Measurements from ENCODE around the gene GMPS. TPM values are rescaled to one million over a fixed set of nuclear protein-coding genes. Genes with fewer than 3 reads are reported as not detected.

The GMPS gene
- total and polyA plus RNA-seq, 2 of the 8 experiments (the other 6 are each of a cell fraction or from before 2014, with no cell fraction given) = 57.7 to 175 TPM

GRCh38 chr3:155889212-155889611 is 18.8 kb downstream of the GMPS start:
- Histone ChIP-seq H3K27ac (ENCODE audit: low read depth, low read length) (no peak overlapping the region), H3K4me2 (ENCODE audit: insufficient read depth in 1 of 2, low read depth in 2 of 2, low read length in 2 of 2) (no peak overlapping the region), H3K18ac (ENCODE audit: extremely low read depth, low read length) (no peak overlapping the region), H3K4me1 (replicated peaks in 1 of 4; ENCODE audit: control insufficient read depth in 3 of 4, insufficient read depth in 4 of 4, low read length in 3 of 4) (no peaks in the 10 kb centered on the region), H3K9ac (replicated peaks in 1 of 4; ENCODE audit: extremely low read depth in 1 of 4, low read depth in 3 of 4, low read length in 3 of 4) (no peak overlapping the region), H4K91ac (replicated peaks; ENCODE audit: insufficient read length, low read length) (no peak overlapping the region), H2BK15ac (ENCODE audit: low read length) (no peak overlapping the region), H2BK20ac (ENCODE audit: low read length) (no peak overlapping the region), H2BK5ac (ENCODE audit: low read depth, low read length) (no peak overlapping the region), H3K9me3 (ENCODE audit: insufficient read depth in 2 of 2, low read depth in 1 of 2, low read length in 1 of 2) (no peaks in the 10 kb centered on the region), H3K79me1 (ENCODE audit: low read depth, low read length) (0 out of 2 replicates have a peak, but pooled peaks cover 2% of the 10 kb centered on the region), H3K23ac (ENCODE audit: insufficient read length) (no peak overlapping the region), H2AFZ (ENCODE audit: low read length) (no peak overlapping the region), H3K4ac (replicated peaks; ENCODE audit: insufficient read length, low read depth, low read length) (no peak overlapping the region), H3K14ac (ENCODE audit: insufficient read length) (no peak overlapping the region), H3K23me2 (ENCODE audit: low read depth, low read length) (no peaks in the 10 kb centered on the region), H4K8ac (ENCODE audit: extremely low read depth, insufficient read depth, low read length) (no peak overlapping the region), H4K5ac (ENCODE audit: insufficient read length, low read depth, low read length) (no peak overlapping the region), H3K79me2 (ENCODE audit: control insufficient read depth in 1 of 2, insufficient read depth in 2 of 2, low read length in 2 of 2) (peaks cover 6 to 89% of the 10 kb centered on the region in 2 experiments), H3K4me3 (ENCODE audit: extremely low read depth in 1 of 4, insufficient read depth in 2 of 4, low read depth in 3 of 4, low read length in 4 of 4) (no peak overlapping the region), H3K36me3 (ENCODE audit: control insufficient read depth in 2 of 4, insufficient read depth in 4 of 4, low read length in 3 of 4) (peaks cover 0 to 10% (median 5%) of the 10 kb centered on the region in 4 experiments; a peak in 4 of 8 replicates), H2BK12ac (ENCODE audit: low read depth, low read length) (no peak overlapping the region), H3K56ac (replicated peaks; ENCODE audit: insufficient read length, low read depth, low read length) (no peak overlapping the region), H4K20me1 (replicated peaks in 1 of 2; ENCODE audit: control insufficient read depth in 1 of 2, insufficient read depth in 2 of 2, low read length in 2 of 2) (peaks cover 8% of the 10 kb centered on the region in 2 experiments), H2AK5ac (ENCODE audit: low read depth, low read length) (no peak overlapping the region), H2BK120ac (replicated peaks; ENCODE audit: low read depth, low read length) (no peak overlapping the region), H3K27me3 (replicated peaks in 1 of 4; ENCODE audit: control insufficient read depth in 3 of 4, extremely low read depth in 1 of 4, insufficient read depth in 3 of 4, low read length in 3 of 4) (no peaks in the 10 kb centered on the region)
- ChIA-PET POLR2A (ENCODE audit: partially characterized antibody) (no interaction called here), CTCF (ENCODE audit: partially characterized antibody) (no interaction called here)
- TF ChIP-seq POU5F1 (IDR thresholded peaks at IDR 0.05; ENCODE audit: low read depth, low read length) = no peak
- no peak for TF ChIP-seq HDAC2 (IDR thresholded peaks at IDR 0.05; ENCODE audit: borderline replicate concordance in 1 of 2, low read depth in 2 of 2, low read length in 2 of 2)
- TF ChIP-seq TBP (IDR thresholded peaks at IDR 0.05; ENCODE audit: low read depth, low read length) = no peak
- WGBS, 2 experiments (ENCODE audit: extremely low coverage in 1 of 2, insufficient coverage in 1 of 2, insufficient read length in 1 of 2, insufficient replicate concordance in 2 of 2, low coverage in 1 of 2, low lambda C conversion rate in 2 of 2, missing lambda C conversion rate in 1 of 2) = 93% methylated on average over 5 of the region's 5 CpGs; no CpG with 5 or more reads in 1 of the 2 experiments
- DNase-seq (ENCODE audit: low read depth in 1 of 2, low spot score in 2 of 2) (no peak), FAIRE-seq (no peak)

Data from H1 (cell line).